Muscle layer of duodenum (tissue), 2 donors: Measurements from ENCODE around the gene MFNG.
A peak's percentile ranks its signal among the peaks of the same experiment; 100 is the strongest.
"Not testable (repeated sequence)": the region's sequence is repeated elsewhere in the genome, so short reads cannot be mapped to it uniquely, and the experiment has no call there.

Experiments used
- H3K27ac ChIP-seq: one replicate; pipeline ENCODE4 v1.7.0; 2013; ENCODE audit warnings: mild to moderate bottlenecking, low read length
- H3K27me3 ChIP-seq: one replicate; pipeline ENCODE4 v1.7.0; 2013; ENCODE audit warnings: low read depth, mild to moderate bottlenecking, control low read depth, low read length
- H3K36me3 ChIP-seq, 2 donors: one replicate each; pipeline ENCODE4 v1.7.0; 2013; ENCODE audit warnings: low read length in 2 of 2, control low read depth in 1 of 2, mild to moderate bottlenecking in 1 of 2; ENCODE audit not compliant: insufficient read depth in 2 of 2, control insufficient read depth in 1 of 2
- H3K4me1 ChIP-seq, 2 donors: one replicate each; pipeline ENCODE4 v1.7.0; 2013; ENCODE audit warnings: low read length in 2 of 2, mild to moderate bottlenecking in 2 of 2, control low read depth in 1 of 2, moderate library complexity in 1 of 2; ENCODE audit not compliant: insufficient read depth in 2 of 2, control insufficient read depth in 1 of 2
- H3K4me3 ChIP-seq, 2 donors: one replicate each; pipeline ENCODE4 v1.7.0; 2013; ENCODE audit warnings: low read length in 2 of 2, low read depth in 1 of 2, mild to moderate bottlenecking in 1 of 2
- H3K9me3 ChIP-seq, 2 donors: one replicate each; pipeline ENCODE4 v1.7.0; 2013; ENCODE audit warnings: low read length in 2 of 2, control low read depth in 1 of 2, mild to moderate bottlenecking in 1 of 2; ENCODE audit not compliant: control insufficient read depth in 1 of 2
- donor health status: healthy.

Gene MFNG

GRCh38 chr22:37486224-37486845 lies at the start of gene MFNG:
MFNG (minus strand) TSS chr22:37486384; CDS start chr22:37486177, 207 bp downstream.
- H3K4me1 ChIP-seq: peaks cover 7 to 14% of the 10 kb centered on the region in 2 donors
- no peaks in the 10 kb centered on the region for H3K9me3 ChIP-seq
- H3K27me3 ChIP-seq: peaks cover 4% of the 10 kb centered on the region
- no peaks in the 10 kb centered on the region for H3K36me3 ChIP-seq
- peak within 1 kb of the TSS; percentile 44 to 54 for H3K4me3 ChIP-seq
- H3K27ac ChIP-seq: peak within 1 kb of the TSS; percentile 58

- no peaks in the 10 kb centered on the region for H3K36me3 ChIP-seq
- no peaks in the 10 kb centered on the region for H3K9me3 ChIP-seq
- no peak overlapping the region for H3K4me3 ChIP-seq
- H3K27me3 ChIP-seq: no peaks in the 10 kb centered on the region
- H3K27ac ChIP-seq: no peak overlapping the region
- H3K4me1 ChIP-seq: peaks cover 0 to 5% of the 10 kb centered on the region in 2 donors
Observed at GRCh38 chr22:37535159-37535558, 49.0 kb upstream of the MFNG start.

- H3K4me3 ChIP-seq: no peak overlapping the region
- no peaks in the 10 kb centered on the region for H3K36me3 ChIP-seq
- H3K27ac ChIP-seq: no peak overlapping the region
- H3K4me1 ChIP-seq: peaks cover 0 to 5% of the 10 kb centered on the region in 2 donors
- H3K9me3 ChIP-seq: no peaks in the 10 kb centered on the region
- H3K27me3 ChIP-seq: no peaks in the 10 kb centered on the region
Observed at GRCh38 chr22:37534445-37534844, 48.3 kb upstream of the MFNG start.

- Histone ChIP-seq H3K9me3 (no peaks in the 10 kb centered on the region), H3K27me3 (no peaks in the 10 kb centered on the region), H3K4me1 (peaks cover 0 to 4% of the 10 kb centered on the region in 2 donors), H3K27ac (no peak overlapping the region), H3K4me3 (no peak overlapping the region), H3K36me3 (no peaks in the 10 kb centered on the region)
Observed at GRCh38 chr22:37533995-37534394, 47.8 kb upstream of the MFNG start.

- no peaks in the 10 kb centered on the region for H3K36me3 ChIP-seq
- H3K4me3 ChIP-seq: no peak overlapping the region
- H3K27ac ChIP-seq: no peak overlapping the region
- no peaks in the 10 kb centered on the region for H3K9me3 ChIP-seq
- no peaks in the 10 kb centered on the region for H3K4me1 ChIP-seq
- H3K27me3 ChIP-seq: no peaks in the 10 kb centered on the region
Observed at GRCh38 chr22:37529652-37530345, 43.6 kb upstream of the MFNG start.

GRCh38 chr22:37527952-37528351 lies 41.8 kb upstream of the MFNG start:
- H3K27me3 ChIP-seq, H3K36me3 ChIP-seq: not testable (repeated sequence)

GRCh38 chr22:37527081-37527752 lies 41.0 kb upstream of the MFNG start:
- not testable (repeated sequence) for H3K4me3 ChIP-seq, H3K27ac ChIP-seq, H3K4me1 ChIP-seq, H3K9me3 ChIP-seq, H3K27me3 ChIP-seq, H3K36me3 ChIP-seq

More at GRCh38 chr22:37527952-37528351, 41.8 kb upstream of the MFNG start:
- H3K9me3 ChIP-seq, H3K4me1 ChIP-seq, H3K4me3 ChIP-seq, H3K27ac ChIP-seq: not testable (repeated sequence)

GRCh38 chr22:37526376-37526775 lies 40.2 kb upstream of the MFNG start:
- no peak overlapping the region for H3K4me3 ChIP-seq
- H3K9me3 ChIP-seq: no peaks in the 10 kb centered on the region
- H3K27me3 ChIP-seq: no peaks in the 10 kb centered on the region
- H3K27ac ChIP-seq: no peak overlapping the region
- H3K36me3 ChIP-seq: no peaks in the 10 kb centered on the region
- H3K4me1 ChIP-seq: no peaks in the 10 kb centered on the region

GRCh38 chr22:37525746-37526350 lies 39.7 kb upstream of the MFNG start:
- Histone ChIP-seq H3K9me3 (no peaks in the 10 kb centered on the region), H3K27ac (no peak overlapping the region), H3K36me3 (no peaks in the 10 kb centered on the region), H3K4me1 (peaks cover 2 to 5% of the 10 kb centered on the region in 2 donors), H3K4me3 (no peak overlapping the region), H3K27me3 (no peaks in the 10 kb centered on the region)

- peaks cover 4 to 6% of the 10 kb centered on the region in 2 donors for H3K4me1 ChIP-seq
- peaks cover 2% of the 10 kb centered on the region for H3K27me3 ChIP-seq
- no peak overlapping the region for H3K27ac ChIP-seq
Observed at GRCh38 chr22:37525073-37525745, 39.0 kb upstream of the MFNG start.

GRCh38 chr22:37522482-37522881 lies 36.3 kb upstream of the MFNG start:
- no peaks in the 10 kb centered on the region for H3K9me3 ChIP-seq
- H3K4me1 ChIP-seq: peaks cover 6 to 14% of the 10 kb centered on the region in 2 donors
- peaks cover 13% of the 10 kb centered on the region for H3K27me3 ChIP-seq
- H3K36me3 ChIP-seq: no peaks in the 10 kb centered on the region
- H3K4me3 ChIP-seq: no peak overlapping the region
- H3K27ac ChIP-seq: no peak overlapping the region

More at GRCh38 chr22:37525073-37525745, 39.0 kb upstream of the MFNG start:
- Histone ChIP-seq H3K9me3 (no peaks in the 10 kb centered on the region), H3K36me3 (no peaks in the 10 kb centered on the region), H3K4me3 (no peak overlapping the region)
